ENCODE data around the gene STXBP4.

Gene STXBP4

DNA sequence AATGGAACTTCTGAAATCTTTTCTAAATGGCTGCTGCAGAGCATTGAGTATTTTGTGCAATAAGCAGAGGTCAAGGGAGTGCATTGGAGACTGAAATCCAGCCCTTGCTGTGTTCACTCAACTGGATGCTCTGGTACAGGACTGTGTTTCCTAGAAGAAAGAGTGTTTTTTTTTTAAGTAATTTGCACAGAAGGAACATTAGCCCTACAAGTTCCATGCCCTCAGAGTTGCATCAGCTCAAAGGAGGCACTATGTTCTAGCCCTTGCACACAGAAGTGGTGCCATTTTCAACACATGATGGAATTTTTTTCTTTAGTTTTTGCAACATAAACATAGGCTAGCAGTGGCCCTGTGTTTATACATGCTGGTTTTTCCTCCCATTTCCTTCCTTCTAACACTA lies 152.1 kb downstream of the STXBP4 start:
- DNase-seq (ENCODE audit: low read depth in 1 of 2, low spot score in 1 of 2), result no peak

GRCh38 chr17:55121268-55121667 lies 152.7 kb downstream of the STXBP4 start:
- DNase-seq (ENCODE audit: low read depth in 1 of 2, low spot score in 1 of 2), result no peak

- no peak for DNase-seq (ENCODE audit: low read depth in 1 of 2, low spot score in 1 of 2)
Measured at GRCh38 chr17:55122114-55122513, 153.5 kb downstream of the STXBP4 start.

- no peak for DNase-seq (ENCODE audit: low read depth in 1 of 2, low spot score in 1 of 2)
Measured at GRCh38 chr17:55124730-55125360, 156.3 kb downstream of the STXBP4 start.

- DNase-seq (ENCODE audit: low read depth in 1 of 2, low spot score in 1 of 2), result no peak
Measured at GRCh38 chr17:55133583-55133982, 165.0 kb downstream of the STXBP4 start.

DNA sequence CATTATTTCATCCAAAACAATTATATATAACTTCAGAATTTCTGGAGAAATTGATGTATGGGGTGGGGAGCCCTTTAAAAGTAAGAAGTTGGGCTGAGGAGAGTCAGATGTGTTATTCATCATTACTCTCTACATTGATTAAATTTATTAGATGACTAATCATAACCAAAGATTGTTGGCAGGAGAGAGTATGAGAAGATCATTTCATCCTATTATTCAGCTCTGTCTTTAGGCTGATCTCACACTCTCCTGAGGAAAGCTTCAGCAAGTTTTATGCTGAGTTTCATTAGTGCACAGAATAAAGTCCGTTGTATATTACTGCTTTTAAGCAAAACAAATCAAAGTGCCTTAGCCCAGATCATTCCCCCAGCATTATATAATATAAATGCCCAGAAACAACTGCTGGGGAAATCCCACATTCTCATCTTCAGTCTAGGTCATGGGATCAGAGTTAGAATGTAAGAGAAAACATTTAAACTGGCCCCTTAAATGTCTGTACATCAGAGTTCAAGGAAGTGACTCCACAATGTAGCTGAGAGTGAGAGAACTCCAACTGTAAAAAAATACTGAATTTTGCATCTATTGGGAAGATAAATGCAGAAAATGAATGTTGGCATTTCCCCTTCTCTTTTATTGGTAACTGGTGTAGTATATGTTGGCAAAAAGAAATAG lies 166.1 kb downstream of the STXBP4 start:
- no peak for DNase-seq (ENCODE audit: low read depth in 1 of 2, low spot score in 1 of 2)

DNA sequence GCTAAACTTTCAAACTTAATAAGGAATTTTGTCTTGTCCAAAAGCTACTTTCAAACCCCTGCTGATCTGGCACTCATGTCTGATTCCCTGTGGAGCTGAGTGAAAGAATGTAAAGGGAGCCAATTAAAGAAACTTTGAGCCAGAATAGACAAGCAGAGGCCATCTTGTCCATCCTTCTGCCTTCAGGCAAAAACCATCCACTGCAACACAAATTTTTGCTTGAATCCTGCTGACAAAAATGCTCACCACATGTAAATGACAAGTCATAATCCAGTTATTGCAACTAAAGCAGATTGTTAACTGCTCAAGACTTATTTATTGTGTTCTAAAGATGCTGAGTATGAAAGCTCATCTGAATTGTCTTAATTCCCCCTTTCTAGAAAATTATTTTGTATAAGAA lies 172.2 kb downstream of the STXBP4 start:
- DNase-seq (ENCODE audit: low read depth in 1 of 2, low spot score in 1 of 2), result no peak

GRCh38 chr17:55144518-55144917 lies 176.0 kb downstream of the STXBP4 start:
- no peak for DNase-seq (ENCODE audit: low read depth in 1 of 2, low spot score in 1 of 2)

DNA sequence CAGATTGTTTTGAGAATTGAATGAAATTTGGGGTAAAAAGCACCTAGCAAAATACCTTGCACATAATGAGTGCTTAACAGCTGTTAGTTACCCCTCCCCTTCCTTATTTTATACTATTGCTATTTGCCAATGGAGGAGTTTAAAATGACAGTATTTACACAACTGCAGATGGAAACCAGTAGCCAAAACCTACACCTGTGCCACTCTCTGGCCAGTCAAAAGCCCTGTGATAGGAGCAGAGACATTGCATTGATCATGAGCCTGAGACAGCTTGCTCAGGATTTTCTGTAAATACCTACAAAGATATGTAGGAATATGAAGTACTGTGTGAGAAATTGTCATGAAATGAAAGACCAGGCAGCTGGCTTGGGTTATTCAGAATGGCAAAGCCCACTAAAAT lies 180.9 kb downstream of the STXBP4 start:
- no peak for DNase-seq (ENCODE audit: low read depth in 1 of 2, low spot score in 1 of 2)

- no peak for DNase-seq (ENCODE audit: low read depth in 1 of 2, low spot score in 1 of 2)
Measured at GRCh38 chr17:55152236-55152635, 183.7 kb downstream of the STXBP4 start.

GRCh38 chr17:55154101-55154500 lies 185.5 kb downstream of the STXBP4 start:
- no peak for DNase-seq (ENCODE audit: low read depth in 1 of 2, low spot score in 1 of 2)

GRCh38 chr17:55155856-55156560 lies 187.4 kb downstream of the STXBP4 start:
- DNase-seq (ENCODE audit: low read depth in 1 of 2, low spot score in 1 of 2), result no peak

- DNase-seq (ENCODE audit: low read depth in 1 of 2, low spot score in 1 of 2), result no peak
Measured at GRCh38 chr17:55157165-55157564, 188.6 kb downstream of the STXBP4 start.

- DNase-seq (ENCODE audit: low read depth in 1 of 2, low spot score in 1 of 2), result no peak
Measured at GRCh38 chr17:55158439-55158838, 189.9 kb downstream of the STXBP4 start.

DNA sequence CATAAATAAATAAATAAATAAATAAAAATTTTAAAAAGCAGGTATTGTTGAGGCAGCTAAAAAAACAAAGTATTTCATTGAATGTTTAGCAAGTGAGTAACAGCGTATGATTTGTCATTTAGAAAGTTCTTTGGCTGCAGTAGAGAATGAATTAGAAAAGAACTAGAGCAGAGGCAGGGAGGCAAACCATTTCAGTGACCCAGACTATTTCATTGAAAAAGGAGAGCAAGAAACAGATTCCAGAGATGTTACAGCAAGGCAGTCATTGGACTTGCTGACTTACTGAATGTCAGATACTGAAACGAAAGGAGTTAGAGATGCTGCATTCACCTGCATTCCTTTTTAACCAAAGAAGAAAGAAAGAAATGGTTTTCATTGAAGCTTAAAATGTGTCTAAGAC lies 190.7 kb downstream of the STXBP4 start:
- DNase-seq (ENCODE audit: low read depth in 1 of 2, low spot score in 1 of 2), result no peak

DNA sequence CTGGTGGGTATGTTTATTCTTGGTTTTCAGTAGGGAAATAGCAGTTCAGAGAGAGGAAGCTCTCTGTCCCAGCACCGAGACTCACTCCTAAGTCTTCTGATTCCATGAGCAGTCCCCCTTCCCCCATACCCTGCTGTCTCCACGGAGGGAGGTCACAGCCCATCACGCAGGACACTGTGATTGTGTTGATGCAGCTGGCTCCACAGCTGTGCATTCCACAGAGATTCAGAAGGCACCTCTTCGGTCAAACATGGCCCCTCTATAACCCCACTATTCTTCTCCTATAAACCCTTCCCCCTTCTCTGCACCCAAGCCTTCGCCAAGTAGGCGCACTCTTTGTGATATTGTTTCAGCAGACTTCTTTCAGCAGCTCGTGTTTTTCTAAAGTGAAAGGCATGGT lies 191.9 kb downstream of the STXBP4 start:
- DNase-seq (ENCODE audit: low read depth in 1 of 2, low spot score in 1 of 2), result no peak

GRCh38 chr17:55161935-55162555 lies 193.5 kb downstream of the STXBP4 start:
- no peak for DNase-seq (ENCODE audit: low read depth in 1 of 2, low spot score in 1 of 2)

DNA sequence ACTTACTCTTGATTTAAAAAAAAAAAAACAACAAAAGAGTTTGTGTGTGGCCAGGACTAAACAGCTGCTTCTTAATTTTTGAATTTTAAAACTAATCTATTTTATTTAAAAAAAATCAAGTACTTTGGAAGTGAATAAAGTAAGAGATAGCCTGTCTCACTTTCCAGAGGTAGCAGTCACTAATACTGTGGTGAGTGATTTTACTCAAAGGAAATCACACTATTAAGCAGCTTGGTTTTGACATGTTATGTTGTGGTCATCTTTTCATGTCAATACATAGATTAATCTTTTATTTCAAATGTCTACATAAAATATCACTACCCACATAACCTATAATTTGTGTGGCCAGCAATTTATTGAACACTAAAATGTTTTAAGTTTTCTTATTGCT lies 194.0 kb downstream of the STXBP4 start:
- no peak for DNase-seq (ENCODE audit: low read depth in 1 of 2, low spot score in 1 of 2)

DNA sequence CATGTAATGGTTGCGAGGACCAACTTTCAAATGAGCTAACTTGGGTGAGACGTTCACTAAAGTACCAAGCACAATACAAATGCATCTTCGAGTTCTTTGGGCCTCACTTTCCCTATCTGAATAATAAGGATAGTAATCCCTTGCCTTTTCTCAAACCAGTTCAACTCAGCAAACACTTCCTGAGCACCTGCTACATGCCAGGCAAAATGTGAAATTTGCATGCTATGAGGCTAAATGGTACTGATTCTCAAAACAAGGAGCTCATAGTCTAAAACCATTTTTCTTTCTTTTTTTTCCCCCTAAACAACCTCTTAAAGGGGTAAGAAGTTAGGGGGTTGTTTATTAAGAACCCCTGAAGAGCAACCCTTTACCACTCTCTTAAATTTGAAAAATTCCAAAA lies 194.8 kb downstream of the STXBP4 start:
- DNase-seq (ENCODE audit: low read depth in 1 of 2, low spot score in 1 of 2), result no peak

GRCh38 chr17:55166506-55166905 lies 197.9 kb downstream of the STXBP4 start:
- no peak for DNase-seq (ENCODE audit: low read depth in 1 of 2, low spot score in 1 of 2)

DNA sequence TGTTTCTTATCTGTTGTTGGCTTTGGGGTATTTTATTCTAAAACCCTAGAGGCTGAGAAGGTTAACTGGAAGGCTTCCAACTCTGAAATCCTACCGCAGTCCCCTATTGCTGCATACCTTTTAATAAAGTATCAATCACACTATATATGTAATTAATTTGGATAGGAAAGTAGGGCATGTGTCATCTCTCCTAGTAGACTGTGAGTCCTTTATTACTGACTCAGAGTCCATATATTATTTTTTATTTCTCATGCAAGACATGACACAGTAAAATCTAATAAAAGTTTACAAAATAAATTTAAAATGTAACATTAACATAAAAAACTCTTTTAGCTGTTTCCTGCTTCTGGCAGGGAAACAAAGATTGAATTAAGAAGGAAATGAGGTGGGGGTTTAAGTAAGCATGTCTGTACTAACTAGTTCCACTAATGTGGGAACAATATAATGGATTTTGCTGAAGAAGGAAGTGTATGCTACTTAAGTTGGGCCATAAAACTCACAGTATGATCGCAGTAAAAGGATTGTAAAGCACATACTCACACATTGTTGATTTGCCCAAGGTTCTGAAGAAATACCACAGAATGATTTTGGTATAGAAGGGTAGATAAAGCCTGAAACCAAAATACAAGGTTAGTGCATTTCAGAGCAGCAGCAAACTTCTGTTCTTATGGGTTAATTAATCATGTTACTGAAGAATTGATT lies 198.6 kb downstream of the STXBP4 start:
- DNase-seq (ENCODE audit: low read depth in 1 of 2, low spot score in 1 of 2), result no peak
